Hematopoietic multipotent progenitor cell treated with erythropoietin and hydrocortisone succinate and interleukin-3 and kit ligand, for 6 days (in vitro differentiated cells): Measurements from ENCODE around the gene BCL10.
A peak's percentile ranks its signal among the peaks of the same experiment; 100 is the strongest.

ENCODE experiments used
- DNase-seq: peaks from one replicate; pipeline ENCODE4 v3.0.0-alpha.2; 2015

Gene BCL10

GRCh38 chr1:85276215-85276977, at the start of gene BCL10:
Gene BCL10 (minus strand): TSS chr1:85276632. CDS start chr1:85276352, 280 bp downstream.
- DNase-seq: peak; percentile 99

GRCh38 chr1:85325920-85326319, 49.5 kb upstream of the BCL10 start:
- no peak for DNase-seq

- no peak for DNase-seq
Measured at GRCh38 chr1:85323770-85324169, 47.3 kb upstream of the BCL10 start.

- DNase-seq: no peak
Measured at GRCh38 chr1:85322655-85323054, 46.2 kb upstream of the BCL10 start.

- peak; percentile 9 for DNase-seq
Measured at GRCh38 chr1:85321237-85321964, 45.0 kb upstream of the BCL10 start.

- no peak for DNase-seq
Measured at GRCh38 chr1:85320371-85321131, 44.1 kb upstream of the BCL10 start.

- DNase-seq: no peak
Measured at GRCh38 chr1:85319931-85320330, 43.5 kb upstream of the BCL10 start.

GRCh38 chr1:85319491-85319890, 43.1 kb upstream of the BCL10 start:
- DNase-seq: no peak

- DNase-seq: no peak
Measured at GRCh38 chr1:85318217-85318616, 41.8 kb upstream of the BCL10 start.

GRCh38 chr1:85317560-85317959, 41.1 kb upstream of the BCL10 start:
- DNase-seq: no peak

GRCh38 chr1:85316321-85316720, 39.9 kb upstream of the BCL10 start:
- DNase-seq: no peak

- no peak for DNase-seq
Measured at GRCh38 chr1:85315789-85316188, 39.4 kb upstream of the BCL10 start.

GRCh38 chr1:85314726-85315125, 38.3 kb upstream of the BCL10 start:
- no peak for DNase-seq

GRCh38 chr1:85313888-85314696, 37.7 kb upstream of the BCL10 start:
- no peak for DNase-seq

GRCh38 chr1:85311818-85312217, 35.4 kb upstream of the BCL10 start:
- DNase-seq: no peak

- DNase-seq: no peak
Measured at GRCh38 chr1:85308833-85309350, 32.5 kb upstream of the BCL10 start.

- DNase-seq: peak; percentile 88
Measured at GRCh38 chr1:85307987-85308832, 31.8 kb upstream of the BCL10 start.

- no peak for DNase-seq
Measured at GRCh38 chr1:85306236-85306635, 29.8 kb upstream of the BCL10 start.

GRCh38 chr1:85303440-85304162, 27.2 kb upstream of the BCL10 start:
- no peak for DNase-seq

GRCh38 chr1:85300140-85300539, 23.7 kb upstream of the BCL10 start:
- DNase-seq: no peak
